Measurements from ENCODE around the gene EVA1C. TPM values are rescaled to one million over a fixed set of nuclear protein-coding genes. Genes with fewer than 3 reads are reported as not detected.

EVA1C gene
- total RNA-seq, 1 experiment from 2014 or later, result 0.98 TPM

DNA sequence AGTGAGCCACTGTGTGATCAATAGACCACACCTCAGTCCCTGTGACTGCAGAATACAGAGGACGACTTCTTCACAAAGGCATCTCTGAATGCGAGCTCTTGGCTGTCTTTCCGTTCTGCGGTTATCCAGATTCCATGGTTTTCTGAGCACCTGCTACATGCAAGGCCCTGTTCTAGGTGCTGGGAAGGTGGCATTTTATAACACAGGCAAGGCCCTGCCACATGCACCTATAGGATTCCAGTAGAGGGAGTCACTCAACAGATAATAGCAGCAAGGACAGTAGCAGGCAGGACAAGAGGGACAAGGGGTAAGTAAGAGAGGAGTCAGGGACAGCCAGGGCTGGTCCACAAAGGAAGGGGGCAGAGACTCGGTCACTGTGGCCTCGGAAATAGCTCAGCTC lies 28.7 kb upstream of the EVA1C start:
- Histone ChIP-seq H3K27ac (ENCODE audit: insufficient read length, low read depth, low read length) (no peak overlapping the region), H2BK15ac (ENCODE audit: low read depth, low read length) (no peak overlapping the region), H3K9me3 (ENCODE audit: control insufficient read depth, low read depth, low read length) (no peaks in the 10 kb centered on the region), H2BK12ac (ENCODE audit: insufficient read length, low read depth, low read length) (no peak overlapping the region), H3K14ac (ENCODE audit: insufficient read depth, low read length) (no peak overlapping the region), H3K56ac (ENCODE audit: insufficient read length, low read depth, low read length) (no peak overlapping the region), H3K23me2 (ENCODE audit: insufficient read length, low read depth, low read length, poor library complexity, severe bottlenecking) (no peaks in the 10 kb centered on the region), H2BK20ac (ENCODE audit: low read depth, low read length, poor library complexity, severe bottlenecking) (no peak overlapping the region), H3K4ac (ENCODE audit: low read depth, low read length) (no peak overlapping the region), H2BK5ac (ENCODE audit: insufficient read length, low read length) (no peak overlapping the region), H3K9ac (ENCODE audit: extremely low read depth, insufficient read length, low read length) (no peak overlapping the region), H3K79me1 (ENCODE audit: insufficient read depth, low read depth, low read length, poor library complexity, severe bottlenecking) (peaks cover 3% of the 10 kb centered on the region), H2BK120ac (ENCODE audit: low read depth, low read length, poor library complexity, severe bottlenecking) (no peak overlapping the region), H4K5ac (ENCODE audit: insufficient read length, low read depth, low read length) (no peak overlapping the region), H3K27me3 (ENCODE audit: insufficient read depth, low read length) (no peaks in the 10 kb centered on the region), H2AK5ac (ENCODE audit: insufficient read length, low read length) (no peak overlapping the region), H3T11ph (ENCODE audit: low read length) (no peak overlapping the region), H3K23ac (ENCODE audit: insufficient read length, low read depth, low read length) (no peak overlapping the region), H4K8ac (replicated peaks; ENCODE audit: insufficient read length, low read depth, low read length) (no peak overlapping the region), H3K18ac (ENCODE audit: insufficient read length, low read depth, low read length) (no peak overlapping the region), H4K20me1 (ENCODE audit: control insufficient read depth, insufficient read depth, insufficient read length) (no peaks in the 10 kb centered on the region), H4K91ac (ENCODE audit: insufficient read length, low read depth, low read length) (no peak overlapping the region), H3K79me2 (ENCODE audit: insufficient read depth, low read length) (peaks cover 23% of the 10 kb centered on the region), H3K4me2 (ENCODE audit: insufficient read depth, insufficient read length, low read length) (no peak overlapping the region), H3K4me1 (ENCODE audit: insufficient read depth, low read length) (no peaks in the 10 kb centered on the region), H2AFZ (ENCODE audit: low read length) (no peak overlapping the region)
- Mint-ChIP-seq H3K4me3 (no peak overlapping the region), H3K36me3 (ENCODE audit: insufficient read depth in 1 of 3, low read depth in 3 of 3) (peaks cover 37 to 63% (median 63%) of the 10 kb centered on the region in 3 experiments; a peak in 6 of 7 replicates), H3K9me3 (no peaks in the 10 kb centered on the region), H3K27me3 (ENCODE audit: low read depth) (no peaks in the 10 kb centered on the region), H3K27ac (no peak overlapping the region; a peak in 1 of 7 replicates), H3K4me1 (peaks cover 5 to 18% of the 10 kb centered on the region in 2 experiments; a peak in 3 of 4 replicates)
- DNase-seq, result no peak
- WGBS (ENCODE audit: extremely low coverage, insufficient read length, low lambda C conversion rate), result no CpG with 5 or more reads among the region's 6 CpGs
- TF ChIP-seq, protein P1, sequence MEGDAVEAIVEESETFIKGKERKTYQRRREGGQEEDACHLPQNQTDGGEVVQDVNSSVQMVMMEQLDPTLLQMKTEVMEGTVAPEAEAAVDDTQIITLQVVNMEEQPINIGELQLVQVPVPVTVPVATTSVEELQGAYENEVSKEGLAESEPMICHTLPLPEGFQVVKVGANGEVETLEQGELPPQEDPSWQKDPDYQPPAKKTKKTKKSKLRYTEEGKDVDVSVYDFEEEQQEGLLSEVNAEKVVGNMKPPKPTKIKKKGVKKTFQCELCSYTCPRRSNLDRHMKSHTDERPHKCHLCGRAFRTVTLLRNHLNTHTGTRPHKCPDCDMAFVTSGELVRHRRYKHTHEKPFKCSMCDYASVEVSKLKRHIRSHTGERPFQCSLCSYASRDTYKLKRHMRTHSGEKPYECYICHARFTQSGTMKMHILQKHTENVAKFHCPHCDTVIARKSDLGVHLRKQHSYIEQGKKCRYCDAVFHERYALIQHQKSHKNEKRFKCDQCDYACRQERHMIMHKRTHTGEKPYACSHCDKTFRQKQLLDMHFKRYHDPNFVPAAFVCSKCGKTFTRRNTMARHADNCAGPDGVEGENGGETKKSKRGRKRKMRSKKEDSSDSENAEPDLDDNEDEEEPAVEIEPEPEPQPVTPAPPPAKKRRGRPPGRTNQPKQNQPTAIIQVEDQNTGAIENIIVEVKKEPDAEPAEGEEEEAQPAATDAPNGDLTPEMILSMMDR (conservative IDR thresholded peaks at IDR 0.05), result peak; percentile 34; the same call in 2 of the 3 replicates
